ENCODE measurements around the gene GPATCH11. TPM values are rescaled to one million over a fixed set of nuclear protein-coding genes. Genes with fewer than 3 reads are reported as not detected.
A peak's percentile ranks its signal among the peaks of the same experiment; 100 is the strongest.

The GPATCH11 gene
- 8.6 and 8.8 TPM in 2 replicates for total RNA-seq
- polyA plus RNA-seq (2012), result 3.9 TPM

DNA sequence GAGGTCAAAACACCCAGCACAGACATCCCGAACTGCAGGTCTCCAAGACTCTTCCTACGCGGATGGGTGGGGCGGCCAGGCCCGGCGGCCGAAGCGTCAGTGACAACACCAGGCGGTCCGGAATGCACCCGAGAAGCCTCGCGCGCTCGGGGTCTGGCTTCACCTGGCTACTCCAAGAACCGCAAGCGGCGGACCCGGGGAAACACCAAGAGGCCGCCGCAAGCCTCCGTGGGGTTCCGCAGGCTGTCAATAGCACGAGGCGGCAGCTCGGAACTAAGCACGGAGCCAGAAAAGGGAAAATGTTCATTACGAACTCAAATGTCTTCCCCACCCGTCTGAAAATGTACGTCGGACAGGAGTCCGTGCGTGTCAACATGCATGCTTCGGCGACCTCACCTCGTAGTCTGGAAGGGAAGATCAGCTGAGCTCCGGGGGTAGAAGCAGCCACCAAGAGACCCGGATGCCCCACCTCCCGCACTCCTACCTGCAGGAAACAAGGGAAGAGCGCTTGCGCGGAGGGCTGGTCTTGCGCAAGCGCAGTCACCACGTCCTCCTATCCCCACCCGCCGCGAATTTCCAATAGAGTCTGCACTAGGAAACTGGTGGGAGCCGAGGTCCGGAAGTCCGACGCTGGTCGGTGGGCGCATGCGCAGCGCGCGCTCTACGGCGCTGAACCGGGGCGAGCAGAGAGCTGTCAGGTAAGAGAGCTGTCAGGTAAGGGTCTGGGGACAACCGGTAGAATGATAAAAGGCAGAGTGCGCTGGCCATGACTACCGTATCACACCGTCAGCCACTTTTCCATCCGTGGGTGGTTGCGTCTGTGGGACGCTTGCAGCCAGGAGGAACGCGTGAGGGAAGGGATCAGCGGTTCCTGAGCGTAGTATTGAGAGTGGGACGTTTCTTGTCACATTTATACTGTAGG is at the start of gene GPATCH11, which contains the start of gene HEATR5B:
GPATCH11 (plus strand) TSS at position 646 of the 922 bp plus-strand sequence. CDS start 3,864 bp downstream, outside the sequence.
HEATR5B (minus strand) TSS at position 500 of the 922 bp plus-strand sequence. CDS start 958 bp downstream, outside the sequence.
- DNase-seq (ENCODE audit: low read depth), result peak; percentile 97

- no peak for DNase-seq (ENCODE audit: low read depth)
Observed at GRCh38 chr2:37037771-37038170, 46.5 kb upstream of the GPATCH11 start.

DNA sequence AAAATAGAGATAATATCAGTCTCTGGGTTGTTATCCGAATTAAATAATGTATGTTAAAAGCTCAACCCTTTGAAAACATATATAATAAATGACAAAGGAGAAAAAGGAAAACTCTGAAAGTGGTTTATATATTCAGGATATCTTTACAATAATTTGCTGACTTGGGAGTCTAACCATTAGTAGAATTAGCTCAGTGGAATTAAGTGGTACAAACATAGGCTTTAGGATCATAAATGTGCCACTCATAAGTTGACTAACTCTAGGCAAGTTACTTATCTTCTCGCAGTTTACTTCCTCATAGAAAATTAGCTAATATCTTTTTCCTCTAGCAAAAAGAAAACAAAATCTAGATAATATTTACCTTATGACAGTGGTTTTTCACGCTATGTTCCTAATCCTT is 44.7 kb upstream of the GPATCH11 start:
- no peak for DNase-seq (ENCODE audit: low read depth)

- no peak for DNase-seq (ENCODE audit: low read depth)
Observed at GRCh38 chr2:37052600-37053332, 31.6 kb upstream of the GPATCH11 start.

GRCh38 chr2:37059841-37060240 is 24.5 kb upstream of the GPATCH11 start:
- DNase-seq (ENCODE audit: low read depth), result no peak

GRCh38 chr2:37060446-37060845 is 23.9 kb upstream of the GPATCH11 start:
- DNase-seq (ENCODE audit: low read depth), result no peak

- no peak for DNase-seq (ENCODE audit: low read depth)
Observed at GRCh38 chr2:37061013-37061711, 23.2 kb upstream of the GPATCH11 start.

- no peak for DNase-seq (ENCODE audit: low read depth)
Observed at GRCh38 chr2:37061776-37062175, 22.5 kb upstream of the GPATCH11 start.

GRCh38 chr2:37068686-37069085 is 15.6 kb upstream of the GPATCH11 start:
- no peak for DNase-seq (ENCODE audit: low read depth)

GRCh38 chr2:37070931-37071330 is 13.4 kb upstream of the GPATCH11 start:
- DNase-seq (ENCODE audit: low read depth), result no peak

- no peak for DNase-seq (ENCODE audit: low read depth)
Observed at GRCh38 chr2:37080266-37080665, 4.1 kb upstream of the GPATCH11 start.

DNA sequence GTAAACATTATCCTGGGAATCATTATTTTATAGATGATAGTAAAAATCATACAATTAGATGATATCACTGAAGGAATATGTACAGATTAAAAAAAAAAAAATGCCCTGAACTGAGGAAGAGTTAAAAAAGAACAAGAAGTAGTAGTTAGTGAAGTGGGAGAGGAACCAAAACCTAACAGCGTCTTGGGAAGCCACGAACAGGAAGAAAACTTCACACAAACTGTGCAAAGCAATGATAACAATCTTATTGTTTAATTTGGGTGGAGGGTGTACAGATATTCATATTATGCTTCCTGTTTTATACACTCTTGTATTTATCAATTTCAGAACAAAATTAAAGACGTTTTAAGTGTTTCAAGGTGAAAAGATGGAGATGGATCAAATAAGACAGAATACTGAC is 3.6 kb upstream of the GPATCH11 start:
- no peak for DNase-seq (ENCODE audit: low read depth)

GRCh38 chr2:37084797-37085196 is 479 bp downstream of the GPATCH11 start:
- DNase-seq (ENCODE audit: low read depth), result no peak

GRCh38 chr2:37085731-37086147 is 1.4 kb downstream of the GPATCH11 start:
- DNase-seq (ENCODE audit: low read depth), result no peak

DNA sequence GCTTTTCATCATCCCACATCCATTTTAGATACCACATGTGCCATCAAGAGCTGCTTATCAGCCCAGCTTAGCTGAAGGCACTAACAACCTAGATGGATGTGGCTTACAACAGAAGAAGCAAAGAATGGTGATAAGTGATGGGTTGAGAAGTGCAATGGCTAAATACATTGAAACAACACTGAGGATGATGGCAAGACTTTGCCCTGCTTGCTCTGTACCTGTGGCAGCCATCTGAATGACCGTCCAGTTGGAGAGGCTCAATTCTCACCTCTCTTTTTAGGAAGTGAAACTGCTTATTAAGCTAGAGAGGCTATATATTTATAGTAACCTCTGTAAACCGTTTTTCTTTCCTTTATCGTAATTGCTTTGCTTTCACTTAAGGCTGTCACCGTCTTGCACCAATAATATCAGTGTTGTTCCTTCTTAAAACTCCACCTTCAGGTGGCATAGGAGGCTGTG is 5.7 kb downstream of the GPATCH11 start:
- no peak for DNase-seq (ENCODE audit: low read depth)

DNA sequence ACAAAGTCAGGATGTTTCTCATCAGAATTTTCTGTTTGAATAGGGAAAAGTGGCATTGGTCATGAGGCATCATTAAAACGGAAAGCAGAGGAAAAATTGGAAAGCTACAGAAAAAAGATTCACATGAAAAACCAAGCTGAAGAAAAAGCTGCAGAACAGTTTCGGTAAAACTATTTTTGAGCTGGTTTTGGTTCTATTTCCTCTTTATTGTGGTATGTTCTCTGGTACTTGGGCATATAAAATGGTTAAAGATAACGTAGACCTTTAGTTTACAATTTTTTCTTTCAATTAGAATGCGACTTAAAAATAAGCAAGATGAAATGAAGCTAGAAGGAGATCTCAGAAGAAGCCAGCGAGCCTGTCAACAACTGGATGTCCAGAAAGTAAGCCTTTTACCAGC is 7.6 kb downstream of the GPATCH11 start:
- DNase-seq (ENCODE audit: low read depth), result no peak

- DNase-seq (ENCODE audit: low read depth), result no peak
Observed at GRCh38 chr2:37096568-37096967, 12.2 kb downstream of the GPATCH11 start.

DNA sequence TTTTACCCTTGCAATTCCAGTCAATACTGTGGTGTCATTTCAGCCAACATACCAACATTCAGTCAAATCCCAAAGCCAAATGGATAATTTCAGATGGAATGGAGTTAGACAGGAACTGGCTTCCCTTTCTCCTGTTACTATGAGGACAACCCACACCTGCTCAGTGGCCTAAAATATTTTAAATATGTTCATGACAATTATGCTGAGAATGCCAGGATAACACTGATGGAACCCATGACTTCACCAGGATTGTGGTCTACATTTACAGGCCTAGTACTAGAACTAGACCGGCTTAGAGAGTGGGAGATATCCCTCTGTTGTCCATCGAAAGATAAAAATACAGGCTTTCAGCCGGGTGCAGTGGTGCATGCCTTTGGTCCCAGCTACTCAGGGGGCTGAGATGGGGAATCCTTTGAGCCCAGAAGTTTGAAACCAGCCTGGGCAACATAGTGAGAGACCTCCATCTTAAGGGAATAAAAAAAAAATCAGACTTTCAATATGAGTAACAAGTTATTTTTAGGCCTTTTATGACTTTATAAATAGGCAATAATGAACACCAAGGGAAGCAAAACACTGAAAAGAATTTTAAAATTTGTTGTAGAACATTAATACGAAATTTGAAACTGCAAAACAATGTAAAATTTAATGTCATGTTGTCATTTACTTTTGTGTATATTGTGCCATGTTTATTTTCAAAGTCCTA is 14.2 kb downstream of the GPATCH11 start:
- peak; percentile 68 for DNase-seq (ENCODE audit: low read depth)

GRCh38 chr2:37100054-37100453 is 15.7 kb downstream of the GPATCH11 start:
- no peak for DNase-seq (ENCODE audit: low read depth)

DNA sequence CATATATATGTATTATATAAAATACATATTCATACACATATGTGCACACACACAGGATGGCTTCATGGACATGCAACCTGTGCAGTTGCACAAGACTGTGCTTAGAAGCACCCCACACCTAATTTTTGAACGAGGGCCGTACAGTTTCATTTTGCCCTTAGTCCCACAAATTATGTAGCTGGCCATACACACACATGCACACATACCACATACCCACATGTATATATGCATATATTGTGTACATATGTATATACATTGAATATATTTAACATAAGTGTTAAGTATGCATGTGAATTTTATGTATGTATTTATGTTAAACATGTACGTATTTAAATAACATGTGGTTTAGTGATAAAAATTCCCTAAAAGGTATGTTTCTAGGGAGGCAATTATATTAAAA is 18.3 kb downstream of the GPATCH11 start:
- DNase-seq (ENCODE audit: low read depth), result no peak

- DNase-seq (ENCODE audit: low read depth), result no peak
Observed at GRCh38 chr2:37104178-37104577, 19.9 kb downstream of the GPATCH11 start.

Measured in myocyte (in vitro differentiated cells).